ENCODE measurements around the gene EVC.

Gene EVC

DNA sequence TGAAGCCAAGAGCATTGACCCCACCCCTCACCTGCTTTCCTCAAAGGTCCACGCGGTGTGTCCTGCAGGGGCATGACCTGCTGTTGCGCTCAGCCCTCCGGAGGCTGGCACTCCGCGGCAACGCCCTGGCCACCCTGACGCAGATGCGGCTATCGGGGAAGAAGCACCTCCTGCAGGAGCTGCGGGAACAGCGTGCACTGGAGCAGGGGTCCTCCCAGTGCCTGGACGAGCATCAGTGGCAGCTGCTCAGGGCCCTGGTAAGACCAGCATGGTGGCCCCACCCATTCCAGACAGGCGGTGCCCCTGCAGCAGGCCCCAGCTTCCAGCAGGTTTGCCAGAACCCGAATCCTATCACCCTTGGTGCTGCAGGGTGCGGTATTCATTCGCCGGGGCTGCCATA is 86.0 kb downstream of the EVC start:
- H3K79me2 ChIP-seq (ENCODE audit: insufficient read depth, low read length): no peaks in the 10 kb centered on the region
- H3K27ac ChIP-seq (ENCODE audit: low read length): no peak overlapping the region
- H2AFZ ChIP-seq (ENCODE audit: low read depth, low read length): no peak overlapping the region
- H4K20me1 ChIP-seq (ENCODE audit: insufficient read depth, low read length): peaks cover 3% of the 10 kb centered on the region; the same call in 1 of the 2 replicates
- no peak overlapping the region for H3K4me3 ChIP-seq (ENCODE audit: low read depth in 1 of 2, low read length in 2 of 2)
- H3K9ac ChIP-seq (ENCODE audit: low read depth, low read length): no peak overlapping the region
- H3K36me3 ChIP-seq (ENCODE audit: insufficient read depth, low read length): no peaks in the 10 kb centered on the region
- no peaks in the 10 kb centered on the region for H3K4me1 ChIP-seq (ENCODE audit: insufficient read depth, low read length)
- no peaks in the 10 kb centered on the region for H3K27me3 ChIP-seq (ENCODE audit: insufficient read depth, low read length, poor library complexity)
- no peak for TF ChIP-seq EZH2 (IDR thresholded peaks at IDR 0.05; ENCODE audit: borderline replicate concordance, low read depth, low read length, severe bottlenecking)
- TF ChIP-seq, protein P1, sequence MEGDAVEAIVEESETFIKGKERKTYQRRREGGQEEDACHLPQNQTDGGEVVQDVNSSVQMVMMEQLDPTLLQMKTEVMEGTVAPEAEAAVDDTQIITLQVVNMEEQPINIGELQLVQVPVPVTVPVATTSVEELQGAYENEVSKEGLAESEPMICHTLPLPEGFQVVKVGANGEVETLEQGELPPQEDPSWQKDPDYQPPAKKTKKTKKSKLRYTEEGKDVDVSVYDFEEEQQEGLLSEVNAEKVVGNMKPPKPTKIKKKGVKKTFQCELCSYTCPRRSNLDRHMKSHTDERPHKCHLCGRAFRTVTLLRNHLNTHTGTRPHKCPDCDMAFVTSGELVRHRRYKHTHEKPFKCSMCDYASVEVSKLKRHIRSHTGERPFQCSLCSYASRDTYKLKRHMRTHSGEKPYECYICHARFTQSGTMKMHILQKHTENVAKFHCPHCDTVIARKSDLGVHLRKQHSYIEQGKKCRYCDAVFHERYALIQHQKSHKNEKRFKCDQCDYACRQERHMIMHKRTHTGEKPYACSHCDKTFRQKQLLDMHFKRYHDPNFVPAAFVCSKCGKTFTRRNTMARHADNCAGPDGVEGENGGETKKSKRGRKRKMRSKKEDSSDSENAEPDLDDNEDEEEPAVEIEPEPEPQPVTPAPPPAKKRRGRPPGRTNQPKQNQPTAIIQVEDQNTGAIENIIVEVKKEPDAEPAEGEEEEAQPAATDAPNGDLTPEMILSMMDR (IDR thresholded peaks at IDR 0.05; ENCODE audit: borderline replicate concordance, extremely low read depth, low read length, poor library complexity, severe bottlenecking): no peak
- DNase-seq (no peak), ATAC-seq (ENCODE audit: insufficient read depth, low read depth) (no peak)
- no peaks in the 10 kb centered on the region for H3K9me3 ChIP-seq (ENCODE audit: insufficient read depth, low read length, severe bottlenecking)
- H3K4me2 ChIP-seq (ENCODE audit: insufficient read depth, low read length): no peak overlapping the region

DNA sequence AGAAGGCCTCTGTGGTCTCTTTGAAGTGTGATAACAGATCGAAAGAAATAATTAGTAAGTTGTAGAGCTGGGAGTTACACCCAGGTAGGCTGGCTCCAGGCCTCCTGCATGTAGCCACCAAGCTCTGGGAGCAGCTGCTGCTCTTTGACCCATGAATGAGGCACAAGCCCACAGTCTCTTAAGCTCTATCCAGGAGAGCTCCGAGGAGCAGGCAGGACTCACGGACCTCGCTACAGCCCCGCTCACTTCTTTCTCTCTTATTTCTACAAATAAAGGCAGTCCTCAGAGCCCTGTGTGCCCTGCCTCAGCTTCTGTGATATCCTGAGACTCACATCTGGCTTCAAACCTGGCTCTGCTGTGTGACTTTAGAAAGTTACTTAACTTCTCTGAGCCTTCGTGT is 86.9 kb downstream of the EVC start:
- no peak for DNase-seq
- Histone ChIP-seq H3K4me2 (ENCODE audit: insufficient read depth, low read length) (no peak overlapping the region), H3K4me3 (ENCODE audit: low read depth in 1 of 2, low read length in 2 of 2) (no peak overlapping the region), H3K27ac (ENCODE audit: low read length) (no peak overlapping the region), H3K4me1 (ENCODE audit: insufficient read depth, low read length) (no peaks in the 10 kb centered on the region), H3K36me3 (ENCODE audit: insufficient read depth, low read length) (no peaks in the 10 kb centered on the region), H3K79me2 (ENCODE audit: insufficient read depth, low read length) (no peaks in the 10 kb centered on the region), H4K20me1 (ENCODE audit: insufficient read depth, low read length) (peaks cover 3% of the 10 kb centered on the region), H3K27me3 (ENCODE audit: insufficient read depth, low read length, poor library complexity) (no peaks in the 10 kb centered on the region), H3K9me3 (ENCODE audit: insufficient read depth, low read length, severe bottlenecking) (no peaks in the 10 kb centered on the region), H3K9ac (ENCODE audit: low read depth, low read length) (no peak overlapping the region), H2AFZ (ENCODE audit: low read depth, low read length) (no peak overlapping the region)
- ATAC-seq (ENCODE audit: insufficient read depth, low read depth): no peak
- no peak for TF ChIP-seq EZH2 (IDR thresholded peaks at IDR 0.05; ENCODE audit: borderline replicate concordance, low read depth, low read length, severe bottlenecking)
- TF ChIP-seq, protein P1 (IDR thresholded peaks at IDR 0.05; ENCODE audit: borderline replicate concordance, extremely low read depth, low read length, poor library complexity, severe bottlenecking): no peak

DNA sequence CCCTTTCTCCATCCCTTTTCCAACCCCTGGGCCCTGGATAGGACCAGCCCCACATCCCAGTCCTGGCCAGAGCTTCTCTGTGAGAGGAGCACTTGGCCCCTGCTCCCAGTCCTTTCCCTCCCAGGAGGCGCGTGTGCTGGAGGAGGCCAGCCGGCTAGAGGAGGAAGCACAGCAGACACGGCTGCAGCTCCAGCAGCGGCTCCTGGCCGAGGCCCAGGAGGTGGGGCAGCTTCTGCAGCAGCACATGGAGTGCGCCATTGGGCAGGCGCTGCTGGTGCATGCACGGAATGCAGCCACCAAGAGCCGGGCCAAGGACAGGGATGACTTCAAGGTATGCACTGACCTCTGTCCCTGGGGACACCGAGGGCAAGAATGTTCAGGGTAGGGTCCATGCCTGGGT is 87.5 kb downstream of the EVC start:
- Histone ChIP-seq H3K27me3 (ENCODE audit: insufficient read depth, low read length, poor library complexity) (no peaks in the 10 kb centered on the region), H3K4me3 (ENCODE audit: low read depth in 1 of 2, low read length in 2 of 2) (no peak overlapping the region), H2AFZ (ENCODE audit: low read depth, low read length) (no peak overlapping the region), H3K36me3 (ENCODE audit: insufficient read depth, low read length) (no peaks in the 10 kb centered on the region), H3K4me1 (ENCODE audit: insufficient read depth, low read length) (no peaks in the 10 kb centered on the region), H3K9ac (ENCODE audit: low read depth, low read length) (no peak overlapping the region), H3K9me3 (ENCODE audit: insufficient read depth, low read length, severe bottlenecking) (no peaks in the 10 kb centered on the region), H3K4me2 (ENCODE audit: insufficient read depth, low read length) (no peak overlapping the region), H3K79me2 (ENCODE audit: insufficient read depth, low read length) (no peaks in the 10 kb centered on the region), H4K20me1 (ENCODE audit: insufficient read depth, low read length) (peaks cover 3% of the 10 kb centered on the region), H3K27ac (ENCODE audit: low read length) (no peak overlapping the region)
- DNase-seq (no peak), ATAC-seq (ENCODE audit: insufficient read depth, low read depth) (no peak)
- no peak for TF ChIP-seq EZH2 (IDR thresholded peaks at IDR 0.05; ENCODE audit: borderline replicate concordance, low read depth, low read length, severe bottlenecking)
- TF ChIP-seq, protein P1 (IDR thresholded peaks at IDR 0.05; ENCODE audit: borderline replicate concordance, extremely low read depth, low read length, poor library complexity, severe bottlenecking): no peak

DNA sequence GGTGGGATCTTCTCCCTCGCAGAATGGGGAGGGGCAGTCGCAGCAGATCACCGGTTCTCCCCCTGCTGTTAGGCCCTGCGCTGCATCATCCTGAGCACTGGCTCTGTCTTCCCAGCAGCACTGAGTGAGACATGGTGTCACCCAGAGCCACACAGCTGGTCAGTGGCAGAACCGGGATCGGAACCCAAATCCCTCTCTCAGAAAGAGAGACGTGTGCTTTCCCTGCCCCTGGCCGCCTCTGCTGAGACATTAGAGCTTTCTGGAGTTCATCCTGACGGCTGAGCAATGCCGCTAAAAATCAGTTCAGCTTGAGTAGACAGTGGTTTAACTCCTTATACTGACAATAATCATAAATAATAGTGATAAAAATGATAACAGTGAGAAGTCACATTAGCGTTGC is 87.9 kb downstream of the EVC start:
- H3K27ac ChIP-seq (ENCODE audit: low read length): no peak overlapping the region
- H3K9ac ChIP-seq (ENCODE audit: low read depth, low read length): no peak overlapping the region
- H3K27me3 ChIP-seq (ENCODE audit: insufficient read depth, low read length, poor library complexity): no peaks in the 10 kb centered on the region
- H3K79me2 ChIP-seq (ENCODE audit: insufficient read depth, low read length): no peaks in the 10 kb centered on the region
- H2AFZ ChIP-seq (ENCODE audit: low read depth, low read length): no peak overlapping the region
- H3K4me2 ChIP-seq (ENCODE audit: insufficient read depth, low read length): no peak overlapping the region
- H3K36me3 ChIP-seq (ENCODE audit: insufficient read depth, low read length): no peaks in the 10 kb centered on the region
- H4K20me1 ChIP-seq (ENCODE audit: insufficient read depth, low read length): peaks cover 3% of the 10 kb centered on the region
- H3K4me1 ChIP-seq (ENCODE audit: insufficient read depth, low read length): no peaks in the 10 kb centered on the region
- no peak for DNase-seq
- ATAC-seq (ENCODE audit: insufficient read depth, low read depth): no peak
- TF ChIP-seq EZH2 (IDR thresholded peaks at IDR 0.05; ENCODE audit: borderline replicate concordance, low read depth, low read length, severe bottlenecking): no peak
- TF ChIP-seq, protein P1 (IDR thresholded peaks at IDR 0.05; ENCODE audit: borderline replicate concordance, extremely low read depth, low read length, poor library complexity, severe bottlenecking): no peak
- no peaks in the 10 kb centered on the region for H3K9me3 ChIP-seq (ENCODE audit: insufficient read depth, low read length, severe bottlenecking)
- no peak overlapping the region for H3K4me3 ChIP-seq (ENCODE audit: low read depth in 1 of 2, low read length in 2 of 2)
